Thyroid gland (tissue), 4 donors: Measurements from ENCODE around the gene PXN. TPM values are rescaled to one million over a fixed set of nuclear protein-coding genes. Genes with fewer than 3 reads are reported as not detected.
A peak's percentile ranks its signal among the peaks of the same experiment; 100 is the strongest.

ENCODE experiments used
- DNase-seq, 2 donors: peaks; one replicate each; pipeline ENCODE4 v3.0.0-alpha.2; 2019
- H3K27ac ChIP-seq, 3 donors: fragments of 200-600 bp; sonication (generic); 1 replicate in 2 of 3; 2 replicates in 1 of 3; pipeline ENCODE4 v1.5.1; 2016 to 2019; ENCODE audit warnings: mild to moderate bottlenecking in 1 of 3, moderate library complexity in 1 of 3
- H3K27me3 ChIP-seq: fragments of 200-600 bp; sonication (generic); one replicate; pipeline ENCODE4 v1.5.1; 2019
- H3K36me3 ChIP-seq, 2 donors: fragments of 200-600 bp; sonication (generic); one replicate each; pipeline ENCODE4 v1.5.1; 2016 to 2019
- H3K4me1 ChIP-seq, 2 donors: fragments of 200-600 bp; sonication (generic); one replicate each; pipeline ENCODE4 v1.5.1; 2017 to 2019
- H3K4me3 ChIP-seq, 3 donors: fragments of 200-600 bp; sonication (generic); replicated peaks in 1 of 3; 1 replicate in 2 of 3; 2 replicates in 1 of 3; pipeline ENCODE4 v1.5.1; 2016; ENCODE audit warnings: mild to moderate bottlenecking in 1 of 3
- H3K9me3 ChIP-seq: fragments of 200-600 bp; sonication (generic); one replicate; pipeline ENCODE4 v1.5.1; 2017
- CTCF ChIP-seq, 6 experiments: fragments of 200-600 bp in 3 of 6; fragments of 450-650 bp in 3 of 6; sonication (generic) in 3 of 6; IDR thresholded peaks; one replicate each; pipeline ENCODE4 v1.5.1; 2016 to 2019; ENCODE audit warnings: antibody characterized with exemption in 6 of 6, mild to moderate bottlenecking in 2 of 6, inconsistent platforms in 1 of 6, moderate library complexity in 1 of 6
- POLR2A ChIP-seq, 2 donors: fragments of 450-650 bp; IDR thresholded peaks; one replicate each; pipeline ENCODE4 v1.6.1; 2017; ENCODE audit warnings: antibody characterized with exemption in 2 of 2, mild to moderate bottlenecking in 2 of 2, moderate library complexity in 1 of 2
- WGBS, 2 donors: methylation state at CpG; one replicate each; pipeline ENCODE4 v1.1.5; 2017; 5-methylcytosine and 5-hydroxymethylcytosine counted together
- intact Hi-C: fragments of 100-400 bp; cut with DNase I; formaldehyde crosslinking; loops from one replicate; pipeline ENCODE4 v1.15.1; 2023
- total RNA-seq, 4 donors: library from RNA; depleted of rRNA; stranded (reverse); fragments of >200 nt; gene quantifications; one replicate each; pipeline ENCODE4 v1.2.3, GENCODE V29; 2016

PXN gene
- total RNA-seq, 4 donors from 2014 or later = 61.7 to 95.5 (median 82.7) TPM

- 1 to 2% methylated on average over 17 of the region's 17 CpGs for WGBS, 2 donors
- peak overlapping the region; percentile 99 for H3K27ac ChIP-seq
- intact Hi-C loops = no loop called here
- H3K27me3 ChIP-seq = no peaks in the 10 kb centered on the region
- DNase-seq = no peak
- H3K4me1 ChIP-seq = peaks cover 5 to 9% of the 10 kb centered on the region in 2 donors
- no peaks in the 10 kb centered on the region for H3K9me3 ChIP-seq
- no peaks in the 10 kb centered on the region for H3K36me3 ChIP-seq
- H3K4me3 ChIP-seq = peak overlapping the region; percentile 1 to 57 (median 29)
- no peak for TF ChIP-seq POLR2A (IDR thresholded peaks at IDR 0.05)
- peak in 1 of 6 experiments; percentile 12 for TF ChIP-seq CTCF (IDR thresholded peaks at IDR 0.05)
Observed at GRCh38 chr12:120292411-120292660, 26.8 kb upstream of the PXN start.

- no peaks in the 10 kb centered on the region for H3K9me3 ChIP-seq
- peaks cover 5 to 9% of the 10 kb centered on the region in 2 donors for H3K4me1 ChIP-seq
- no peaks in the 10 kb centered on the region for H3K27me3 ChIP-seq
- no peaks in the 10 kb centered on the region for H3K36me3 ChIP-seq
- TF ChIP-seq POLR2A (IDR thresholded peaks at IDR 0.05) = no peak
- no peak for TF ChIP-seq CTCF (IDR thresholded peaks at IDR 0.05)
- H3K27ac ChIP-seq = peak overlapping the region; percentile 99
- H3K4me3 ChIP-seq = no peak overlapping the region
- WGBS, 2 donors = 30 to 37% methylated on average over 18 to 22 of the region's 22 CpGs
- DNase-seq = peak; percentile 27 to 28
- intact Hi-C loops = no loop called here
Observed at GRCh38 chr12:120290609-120291305, 25.2 kb upstream of the PXN start.

- intact Hi-C loops = no loop called here
- DNase-seq = no peak
Observed at GRCh38 chr12:120287491-120287890, 22.0 kb upstream of the PXN start.

GRCh38 chr12:120286768-120287490, 21.4 kb upstream of the PXN start:
- no peak for TF ChIP-seq CTCF (IDR thresholded peaks at IDR 0.05)
- no peak for TF ChIP-seq POLR2A (IDR thresholded peaks at IDR 0.05)
- Histone ChIP-seq H3K36me3 (no peaks in the 10 kb centered on the region), H3K9me3 (no peaks in the 10 kb centered on the region), H3K27ac (no peak overlapping the region), H3K4me3 (no peak overlapping the region), H3K4me1 (peaks cover 9% of the 10 kb centered on the region in 2 donors), H3K27me3 (no peaks in the 10 kb centered on the region)
- intact Hi-C loops = no loop called here
- DNase-seq = no peak
- WGBS, 2 donors = 37 to 46% methylated on average over 7 of the region's 7 CpGs

More at GRCh38 chr12:120287491-120287890, 22.0 kb upstream of the PXN start:
- no peaks in the 10 kb centered on the region for H3K9me3 ChIP-seq
- no peak for TF ChIP-seq POLR2A (IDR thresholded peaks at IDR 0.05)
- no peak for TF ChIP-seq CTCF (IDR thresholded peaks at IDR 0.05)
- H3K27me3 ChIP-seq = no peaks in the 10 kb centered on the region
- no peaks in the 10 kb centered on the region for H3K36me3 ChIP-seq
- H3K27ac ChIP-seq = no peak overlapping the region
- 87 to 89% methylated on average over 8 to 12 of the region's 12 CpGs for WGBS, 2 donors
- H3K4me3 ChIP-seq = no peak overlapping the region
- H3K4me1 ChIP-seq = peaks cover 5 to 9% of the 10 kb centered on the region in 2 donors

- Histone ChIP-seq H3K27me3 (no peaks in the 10 kb centered on the region), H3K4me3 (no peak overlapping the region), H3K4me1 (peaks cover 0 to 4% of the 10 kb centered on the region in 2 donors), H3K9me3 (no peaks in the 10 kb centered on the region), H3K36me3 (no peaks in the 10 kb centered on the region), H3K27ac (no peak overlapping the region)
- 83 to 92% methylated on average over 3 of the region's 3 CpGs for WGBS, 2 donors
- no peak for TF ChIP-seq POLR2A (IDR thresholded peaks at IDR 0.05)
- TF ChIP-seq CTCF (IDR thresholded peaks at IDR 0.05) = no peak
- intact Hi-C loops = no loop called here
- DNase-seq = no peak
Observed at GRCh38 chr12:120284381-120284780, 18.9 kb upstream of the PXN start.
